Tibial artery (tissue), 4 donors: ENCODE results near the gene DNAAF8.

Experiments
- DNase-seq, 2 donors: peaks; one replicate each; pipeline ENCODE4 v3.0.0-alpha.2; 2019
- H3K27ac ChIP-seq, 2 donors: fragments of 200-600 bp; sonication (generic) in 1 of 2; 1 replicate in 1 of 2; 2 replicates in 1 of 2; pipeline ENCODE4 v1.5.1; 2018 to 2019; ENCODE audit warnings: mild to moderate bottlenecking in 1 of 2
- H3K27me3 ChIP-seq, 2 donors: fragments of 200-600 bp; sonication (generic) in 1 of 2; one replicate each; pipeline versions ENCODE4 v1.5.1 to v1.6.0; 2016 to 2019
- H3K36me3 ChIP-seq, 3 donors: fragments of 200-600 bp; sonication (generic) in 2 of 3; one replicate each; pipeline ENCODE4 v1.5.1; 2016 to 2019; ENCODE audit warnings: mild to moderate bottlenecking in 2 of 3
- H3K4me1 ChIP-seq, 4 donors: fragments of 200-600 bp; sonication (generic) in 2 of 4; 1 replicate in 3 of 4; 2 replicates in 1 of 4; pipeline ENCODE4 v1.5.1; 2016 to 2019
- H3K4me3 ChIP-seq, 2 donors: fragments of 200-600 bp; sonication (generic) in 1 of 2; 1 replicate in 1 of 2; 2 replicates in 1 of 2; pipeline ENCODE4 v1.5.1; 2018 to 2019; ENCODE audit warnings: mild to moderate bottlenecking in 2 of 2
- H3K9me3 ChIP-seq, 3 donors: fragments of 200-600 bp; sonication (generic) in 1 of 3; one replicate each; pipeline ENCODE4 v1.5.1; 2016 to 2019
- intact Hi-C: fragments of 100-400 bp; cut with DNase I; formaldehyde crosslinking; loops from one replicate; pipeline ENCODE4 v1.15.0; 2023; ENCODE audit warnings: low total_unique reads
- TF ChIP-seq, protein P1 (sequence below), 2 experiments: fragments of 200-600 bp in 1 of 2; fragments of 450-650 bp in 1 of 2; IDR thresholded peaks; one replicate each; pipeline ENCODE4 v1.5.1; 2017 to 2019; ENCODE audit warnings: antibody characterized with exemption in 2 of 2, mild to moderate bottlenecking in 1 of 2, moderate library complexity in 1 of 2

The DNAAF8 gene

DNA sequence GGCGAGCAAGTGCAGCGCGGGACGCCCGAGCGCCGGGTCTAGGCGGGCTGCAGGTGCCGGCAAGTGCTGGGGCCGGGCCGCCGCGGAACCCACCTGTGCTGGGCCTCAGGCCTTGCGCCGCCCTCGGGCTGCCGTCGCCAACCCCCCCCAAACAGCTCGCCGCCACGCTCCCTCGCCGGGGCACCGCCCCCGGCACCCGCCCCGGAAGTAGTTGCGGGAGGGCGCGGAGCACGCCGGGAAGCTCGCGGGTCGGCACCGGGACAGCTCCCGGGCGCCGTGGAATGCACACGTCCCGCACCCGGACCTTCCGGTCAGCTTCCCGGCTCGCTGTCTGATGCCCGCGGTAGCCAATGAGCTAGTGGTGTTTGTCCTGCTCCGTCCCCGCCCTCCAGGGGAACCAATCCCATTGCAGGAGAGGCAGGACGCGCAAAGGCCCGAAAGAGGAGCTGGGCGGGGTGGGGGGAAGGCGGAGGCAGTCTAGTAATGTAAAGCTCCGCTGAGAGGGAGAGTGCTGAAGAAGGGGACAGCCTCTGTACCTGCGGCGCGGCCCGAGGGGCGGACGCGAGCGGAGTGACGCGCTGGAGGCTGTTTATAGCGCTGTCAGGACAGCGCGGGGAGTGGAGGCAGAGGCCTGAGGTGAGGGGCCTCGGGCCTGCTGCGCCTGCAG is at the start of gene DNAAF8, which contains the start of gene ANKS3:
Gene DNAAF8, plus strand, starts transcription at position 475 of the 667 bp plus-strand sequence. CDS start 1,978 bp downstream, outside the sequence.
Gene ANKS3, minus strand, starts transcription at position 209 of the 667 bp plus-strand sequence. CDS start 4,122 bp downstream, outside the sequence.
- H3K4me1 ChIP-seq: peaks cover 0 to 18% (median 11%) of the 10 kb centered on the region in 4 donors
- no peaks in the 10 kb centered on the region for H3K9me3 ChIP-seq
- intact Hi-C loops: no loop called here
- TF ChIP-seq, protein P1, sequence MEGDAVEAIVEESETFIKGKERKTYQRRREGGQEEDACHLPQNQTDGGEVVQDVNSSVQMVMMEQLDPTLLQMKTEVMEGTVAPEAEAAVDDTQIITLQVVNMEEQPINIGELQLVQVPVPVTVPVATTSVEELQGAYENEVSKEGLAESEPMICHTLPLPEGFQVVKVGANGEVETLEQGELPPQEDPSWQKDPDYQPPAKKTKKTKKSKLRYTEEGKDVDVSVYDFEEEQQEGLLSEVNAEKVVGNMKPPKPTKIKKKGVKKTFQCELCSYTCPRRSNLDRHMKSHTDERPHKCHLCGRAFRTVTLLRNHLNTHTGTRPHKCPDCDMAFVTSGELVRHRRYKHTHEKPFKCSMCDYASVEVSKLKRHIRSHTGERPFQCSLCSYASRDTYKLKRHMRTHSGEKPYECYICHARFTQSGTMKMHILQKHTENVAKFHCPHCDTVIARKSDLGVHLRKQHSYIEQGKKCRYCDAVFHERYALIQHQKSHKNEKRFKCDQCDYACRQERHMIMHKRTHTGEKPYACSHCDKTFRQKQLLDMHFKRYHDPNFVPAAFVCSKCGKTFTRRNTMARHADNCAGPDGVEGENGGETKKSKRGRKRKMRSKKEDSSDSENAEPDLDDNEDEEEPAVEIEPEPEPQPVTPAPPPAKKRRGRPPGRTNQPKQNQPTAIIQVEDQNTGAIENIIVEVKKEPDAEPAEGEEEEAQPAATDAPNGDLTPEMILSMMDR (IDR thresholded peaks at IDR 0.05): no peak
- peaks cover 7 to 21% (median 21%) of the 10 kb centered on the region in 3 donors for H3K36me3 ChIP-seq
- H3K27ac ChIP-seq: peak within 1 kb of the TSS; percentile 76 to 81
- peak within 1 kb of the TSS; percentile 76 to 83 for H3K4me3 ChIP-seq
- DNase-seq: peak; percentile 98 to 99
- H3K27me3 ChIP-seq: no peaks in the 10 kb centered on the region

DNA sequence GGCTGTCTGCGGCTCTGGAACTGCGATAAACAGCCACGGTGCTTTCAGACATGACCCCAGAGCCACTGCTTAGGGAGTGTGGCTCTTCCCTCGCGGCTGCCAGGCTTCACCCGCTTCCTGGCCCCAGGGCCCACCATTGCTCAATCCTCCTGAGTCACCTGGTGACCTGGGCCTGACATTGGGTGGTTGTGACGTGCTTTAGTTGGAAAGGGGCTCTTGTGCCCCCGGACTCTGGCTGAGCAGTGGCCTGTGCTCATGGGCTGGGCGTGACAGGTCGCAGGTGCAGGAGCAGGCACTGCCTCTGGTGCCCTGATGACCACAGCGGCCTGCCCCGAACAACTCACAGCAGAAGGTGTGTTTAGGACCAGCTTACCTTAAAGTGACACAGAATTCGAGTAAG is 49.6 kb upstream of the DNAAF8 start:
- Histone ChIP-seq H3K27ac (no peak overlapping the region), H3K4me3 (no peak overlapping the region), H3K4me1 (peaks cover 0 to 7% (median 0%) of the 10 kb centered on the region in 4 donors), H3K9me3 (no peaks in the 10 kb centered on the region), H3K27me3 (no peaks in the 10 kb centered on the region), H3K36me3 (peaks cover 21 to 99% (median 86%) of the 10 kb centered on the region in 3 donors)
- intact Hi-C loops: loop anchor here (2.0 kb wide), 1 partner anchor 74 kb away; no protein-coding TSS in a partner anchor
- TF ChIP-seq, protein P1 (IDR thresholded peaks at IDR 0.05): no peak
- no peak for DNase-seq

DNA sequence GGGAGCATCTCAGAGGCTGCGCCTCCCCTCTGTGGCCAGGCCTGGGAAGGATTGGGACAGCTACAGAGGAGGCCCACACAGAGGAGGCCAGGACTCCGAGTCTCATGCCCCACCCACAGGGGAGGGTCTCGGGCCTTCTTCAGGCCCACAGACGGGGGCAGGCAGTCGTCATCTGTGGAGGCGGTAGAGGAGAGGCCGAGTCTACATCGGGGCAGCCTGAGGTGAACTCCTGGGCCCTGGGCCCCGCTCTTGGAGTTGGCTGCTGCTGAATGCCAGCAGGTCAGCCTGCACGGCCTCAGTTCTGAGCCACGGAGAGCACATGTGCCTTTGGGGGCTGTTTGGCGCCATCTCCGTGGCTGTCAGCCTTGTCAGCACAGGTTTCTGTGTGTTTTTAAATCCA is 49.0 kb upstream of the DNAAF8 start:
- Histone ChIP-seq H3K27ac (no peak overlapping the region), H3K4me3 (no peak overlapping the region), H3K27me3 (no peaks in the 10 kb centered on the region), H3K36me3 (peaks cover 21 to 99% (median 85%) of the 10 kb centered on the region in 3 donors), H3K4me1 (peaks cover 0 to 7% (median 0%) of the 10 kb centered on the region in 4 donors), H3K9me3 (no peaks in the 10 kb centered on the region)
- no peak for DNase-seq
- intact Hi-C loops: loop anchor here (2.0 kb wide), 1 partner anchor 74 kb away; no protein-coding TSS in a partner anchor
- TF ChIP-seq, protein P1 (IDR thresholded peaks at IDR 0.05): no peak

DNA sequence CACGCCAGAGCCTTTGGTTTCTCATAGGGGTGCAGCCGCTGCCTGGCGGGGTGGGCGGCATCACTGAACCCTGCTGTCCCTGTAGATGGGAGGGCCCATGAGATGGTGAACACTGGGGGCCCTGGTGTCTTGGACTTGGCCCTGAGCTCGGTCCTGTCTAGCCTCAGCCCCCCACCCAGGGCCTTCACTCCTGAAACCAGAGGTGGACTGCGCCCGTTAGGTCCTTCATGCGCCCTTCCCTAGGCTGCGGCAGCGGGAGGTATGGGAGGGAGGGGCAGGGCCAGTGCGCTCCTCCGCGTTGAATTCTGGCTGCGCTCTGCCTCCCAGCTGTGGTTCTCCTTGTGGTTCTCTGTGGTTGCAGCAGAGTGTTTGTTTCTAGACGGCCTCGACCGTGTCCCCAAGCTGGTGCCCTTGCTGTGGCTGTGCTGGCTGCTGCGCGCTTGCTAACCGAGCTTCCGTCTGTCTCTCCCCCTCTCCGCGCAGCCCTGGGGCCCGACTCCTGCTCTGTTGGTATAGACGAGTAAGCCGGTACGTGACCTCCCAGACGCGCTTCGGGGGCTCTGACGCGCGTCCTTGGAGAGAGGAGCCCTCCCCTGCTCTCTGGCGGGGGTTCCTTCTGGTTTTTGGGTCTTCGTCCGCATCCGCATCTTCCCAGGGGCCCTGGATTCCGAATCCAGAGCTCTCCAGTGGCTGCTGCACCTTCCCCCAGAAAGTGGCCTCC is 48.4 kb upstream of the DNAAF8 start:
- intact Hi-C loops: loop anchor here (2.0 kb wide), 1 partner anchor 75 kb away; no protein-coding TSS in a partner anchor
- no peak overlapping the region for H3K4me3 ChIP-seq
- peaks cover 21 to 100% (median 78%) of the 10 kb centered on the region in 3 donors for H3K36me3 ChIP-seq
- TF ChIP-seq, protein P1 (IDR thresholded peaks at IDR 0.05): no peak
- H3K27me3 ChIP-seq: no peaks in the 10 kb centered on the region
- H3K9me3 ChIP-seq: no peaks in the 10 kb centered on the region
- H3K27ac ChIP-seq: no peak overlapping the region
- no peak for DNase-seq
- H3K4me1 ChIP-seq: peaks cover 0 to 4% (median 0%) of the 10 kb centered on the region in 4 donors

DNA sequence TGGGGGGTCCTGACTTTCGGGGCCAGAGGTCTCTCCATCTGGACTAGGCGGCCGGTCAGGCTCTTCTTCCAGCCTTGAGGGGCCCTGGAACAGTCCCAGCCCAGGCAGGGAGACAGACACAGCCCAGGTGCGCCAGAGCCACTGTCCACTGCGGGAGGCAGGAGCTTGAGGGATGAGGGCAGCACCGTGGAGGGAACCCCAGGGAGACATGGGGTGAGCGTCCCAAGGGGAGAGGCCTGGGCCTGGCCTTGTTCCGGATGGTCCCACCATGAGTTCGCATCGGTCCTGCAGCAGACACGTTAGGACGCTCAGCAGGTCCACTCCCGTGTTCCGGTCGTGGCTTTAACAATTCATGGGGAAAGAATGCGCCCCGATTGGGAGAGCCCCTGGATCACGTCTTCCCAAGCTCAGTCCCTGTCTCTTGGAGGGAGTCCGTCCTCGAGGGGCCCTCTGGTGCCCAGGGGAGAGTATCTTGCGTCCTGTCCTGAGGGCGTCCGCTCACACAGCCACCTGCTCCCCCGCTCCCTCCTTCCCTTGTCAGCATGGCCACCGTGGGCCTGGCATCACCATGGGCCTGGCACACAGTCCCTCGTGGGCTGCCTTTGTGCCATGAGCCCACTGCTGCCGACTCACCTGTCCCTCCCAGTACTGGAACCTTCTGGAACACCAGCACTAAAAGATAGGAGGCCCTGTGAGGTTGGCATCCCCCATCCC is 47.7 kb upstream of the DNAAF8 start:
- intact Hi-C loops: no loop called here
- Histone ChIP-seq H3K9me3 (no peaks in the 10 kb centered on the region), H3K4me3 (no peak overlapping the region), H3K27me3 (no peaks in the 10 kb centered on the region), H3K27ac (no peak overlapping the region), H3K36me3 (peaks cover 21 to 92% (median 71%) of the 10 kb centered on the region in 3 donors), H3K4me1 (no peaks in the 10 kb centered on the region)
- TF ChIP-seq, protein P1 (IDR thresholded peaks at IDR 0.05): no peak
- no peak for DNase-seq
